Urothelium cell line (cell line): ENCODE measurements around the gene ZDHHC14.
"Not testable (repeated sequence)": the region's sequence is repeated elsewhere in the genome, so short reads cannot be mapped to it uniquely, and the experiment has no call there.

Source experiments
- DNase-seq: peaks from one replicate; pipeline ENCODE4 v3.0.0; 2011; ENCODE audit warnings: low spot score, mixed read lengths
- FAIRE-seq: peaks from 2 replicates; lab custom pipeline; 2011; peaks lifted over from hg19 to GRCh38; lab: Jason Lieb, UNC

Gene ZDHHC14

GRCh38 chr6:157560063-157560462 lies 179.1 kb downstream of the ZDHHC14 start:
- FAIRE-seq, result peak; percentile 20
- not testable (repeated sequence) for DNase-seq

- no peak for FAIRE-seq
- no peak for DNase-seq
Observed at GRCh38 chr6:157560691-157561413, 179.9 kb downstream of the ZDHHC14 start.

GRCh38 chr6:157561414-157561790 lies 180.4 kb downstream of the ZDHHC14 start:
- FAIRE-seq (no peak), DNase-seq (no peak)

GRCh38 chr6:157561929-157562810 lies 181.2 kb downstream of the ZDHHC14 start:
- no peak for DNase-seq

GRCh38 chr6:157562997-157563396 lies 182.0 kb downstream of the ZDHHC14 start:
- no peak for DNase-seq
- FAIRE-seq, result no peak

More at GRCh38 chr6:157561929-157562810, 181.2 kb downstream of the ZDHHC14 start:
- FAIRE-seq, result no peak

- DNase-seq, result no peak
- no peak for FAIRE-seq
Observed at GRCh38 chr6:157563611-157564284, 182.8 kb downstream of the ZDHHC14 start.

GRCh38 chr6:157568702-157569101 lies 187.7 kb downstream of the ZDHHC14 start:
- DNase-seq (no peak), FAIRE-seq (no peak)

GRCh38 chr6:157569543-157569942 lies 188.6 kb downstream of the ZDHHC14 start:
- FAIRE-seq, result no peak
- DNase-seq, result no peak

- no peak for DNase-seq
Observed at GRCh38 chr6:157570104-157570503, 189.1 kb downstream of the ZDHHC14 start.

GRCh38 chr6:157570752-157571151 lies 189.8 kb downstream of the ZDHHC14 start:
- no peak for FAIRE-seq
- DNase-seq, result no peak

More at GRCh38 chr6:157570104-157570503, 189.1 kb downstream of the ZDHHC14 start:
- no peak for FAIRE-seq

- DNase-seq (no peak), FAIRE-seq (no peak)
Observed at GRCh38 chr6:157571269-157571668, 190.3 kb downstream of the ZDHHC14 start.

GRCh38 chr6:157571950-157572349 lies 191.0 kb downstream of the ZDHHC14 start:
- FAIRE-seq (no peak), DNase-seq (no peak)

GRCh38 chr6:157574851-157575424 lies 193.9 kb downstream of the ZDHHC14 start:
- DNase-seq (no peak), FAIRE-seq (no peak)

- FAIRE-seq (no peak), DNase-seq (no peak)
Observed at GRCh38 chr6:157575436-157576145, 194.6 kb downstream of the ZDHHC14 start.

GRCh38 chr6:157576991-157577390 lies 196.0 kb downstream of the ZDHHC14 start:
- not testable (repeated sequence) for DNase-seq, FAIRE-seq

- FAIRE-seq, DNase-seq: not testable (repeated sequence)
Observed at GRCh38 chr6:157578527-157578926, 197.5 kb downstream of the ZDHHC14 start.

GRCh38 chr6:157579467-157580031 lies 198.6 kb downstream of the ZDHHC14 start:
- FAIRE-seq, result no peak

GRCh38 chr6:157584036-157584435 lies 203.0 kb downstream of the ZDHHC14 start:
- DNase-seq (no peak), FAIRE-seq (no peak)

More at GRCh38 chr6:157579467-157580031, 198.6 kb downstream of the ZDHHC14 start:
- no peak for DNase-seq

- FAIRE-seq (no peak), DNase-seq (no peak)
Observed at GRCh38 chr6:157585274-157586087, 204.5 kb downstream of the ZDHHC14 start.
